ENCODE results near the gene ARRDC2. TPM values are rescaled to one million over a fixed set of nuclear protein-coding genes. Genes with fewer than 3 reads are reported as not detected.
"Not testable (repeated sequence)": the region's sequence is repeated elsewhere in the genome, so short reads cannot be mapped to it uniquely, and the experiment has no call there.

The ARRDC2 gene
- total RNA-seq, 4 donors from 2014 or later: 31.9 to 64.6 (median 47.5) TPM

GRCh38 chr19:17977488-17977887 lies 30.5 kb upstream of the ARRDC2 start:
- Histone ChIP-seq H3K27me3 (peaks cover 12% of the 10 kb centered on the region), H3K4me3 (no peak overlapping the region), H3K4me1 (no peaks in the 10 kb centered on the region), H3K9me3 (no peaks in the 10 kb centered on the region), H3K27ac (no peak overlapping the region), H3K36me3 (no peaks in the 10 kb centered on the region)
- ATAC-seq: no peak
- no peak for TF ChIP-seq EP300 (IDR thresholded peaks at IDR 0.05)
- TF ChIP-seq, protein P1, sequence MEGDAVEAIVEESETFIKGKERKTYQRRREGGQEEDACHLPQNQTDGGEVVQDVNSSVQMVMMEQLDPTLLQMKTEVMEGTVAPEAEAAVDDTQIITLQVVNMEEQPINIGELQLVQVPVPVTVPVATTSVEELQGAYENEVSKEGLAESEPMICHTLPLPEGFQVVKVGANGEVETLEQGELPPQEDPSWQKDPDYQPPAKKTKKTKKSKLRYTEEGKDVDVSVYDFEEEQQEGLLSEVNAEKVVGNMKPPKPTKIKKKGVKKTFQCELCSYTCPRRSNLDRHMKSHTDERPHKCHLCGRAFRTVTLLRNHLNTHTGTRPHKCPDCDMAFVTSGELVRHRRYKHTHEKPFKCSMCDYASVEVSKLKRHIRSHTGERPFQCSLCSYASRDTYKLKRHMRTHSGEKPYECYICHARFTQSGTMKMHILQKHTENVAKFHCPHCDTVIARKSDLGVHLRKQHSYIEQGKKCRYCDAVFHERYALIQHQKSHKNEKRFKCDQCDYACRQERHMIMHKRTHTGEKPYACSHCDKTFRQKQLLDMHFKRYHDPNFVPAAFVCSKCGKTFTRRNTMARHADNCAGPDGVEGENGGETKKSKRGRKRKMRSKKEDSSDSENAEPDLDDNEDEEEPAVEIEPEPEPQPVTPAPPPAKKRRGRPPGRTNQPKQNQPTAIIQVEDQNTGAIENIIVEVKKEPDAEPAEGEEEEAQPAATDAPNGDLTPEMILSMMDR (IDR thresholded peaks at IDR 0.05): no peak
- TF ChIP-seq POLR2AphosphoS5 (IDR thresholded peaks at IDR 0.05): no peak
- no peak for TF ChIP-seq POLR2A (IDR thresholded peaks at IDR 0.05)
- 68% methylated on average over 7 of the region's 7 CpGs; no CpG with 5 or more reads in 1 of the 2 donors for WGBS, 2 donors (ENCODE audit: low coverage in 1 of 2)

GRCh38 chr19:17981611-17982010 lies 26.4 kb upstream of the ARRDC2 start:
- Histone ChIP-seq H3K9me3 (no peaks in the 10 kb centered on the region), H3K4me1 (no peaks in the 10 kb centered on the region), H3K36me3 (no peaks in the 10 kb centered on the region), H3K27me3 (peaks cover 39% of the 10 kb centered on the region), H3K27ac (no peak overlapping the region), H3K4me3 (no peak overlapping the region)
- ATAC-seq: no peak
- TF ChIP-seq POLR2AphosphoS5 (IDR thresholded peaks at IDR 0.05): no peak
- no peak for TF ChIP-seq POLR2A (IDR thresholded peaks at IDR 0.05)
- TF ChIP-seq, protein P1 (IDR thresholded peaks at IDR 0.05): no peak
- no peak for TF ChIP-seq EP300 (IDR thresholded peaks at IDR 0.05)
- 87% methylated on average over 16 of the region's 38 CpGs; no CpG with 5 or more reads in 1 of the 2 donors for WGBS, 2 donors (ENCODE audit: low coverage in 1 of 2)

DNA sequence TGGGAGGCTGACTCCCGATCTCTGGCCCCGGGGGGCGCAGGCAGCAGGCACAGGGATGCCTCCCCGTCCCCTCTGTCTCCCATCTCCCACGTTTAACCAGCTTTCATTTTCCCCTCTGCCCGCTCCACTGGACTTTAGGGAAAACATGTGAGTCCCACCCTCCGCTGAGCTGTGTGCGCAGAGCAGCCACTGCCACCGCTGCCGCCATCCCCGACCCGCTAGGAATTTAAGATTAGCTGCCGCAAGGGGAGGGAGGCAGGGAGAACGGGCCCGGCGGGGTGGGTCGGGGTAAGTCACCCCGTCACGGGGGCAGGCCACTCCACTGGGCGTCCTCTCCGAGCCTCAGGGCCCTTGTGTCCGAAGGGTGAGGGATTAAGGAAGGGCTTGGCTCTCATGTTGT lies 25.5 kb upstream of the ARRDC2 start:
- peaks cover 39% of the 10 kb centered on the region for H3K27me3 ChIP-seq
- TF ChIP-seq POLR2AphosphoS5 (IDR thresholded peaks at IDR 0.05) (no peak), EP300 (IDR thresholded peaks at IDR 0.05) (no peak), POLR2A (IDR thresholded peaks at IDR 0.05) (no peak)
- TF ChIP-seq, protein P1 (IDR thresholded peaks at IDR 0.05): no peak
- no peaks in the 10 kb centered on the region for H3K9me3 ChIP-seq
- no peak overlapping the region for H3K4me3 ChIP-seq
- no peaks in the 10 kb centered on the region for H3K36me3 ChIP-seq
- no peak for ATAC-seq
- whole genome bisulfite sequencing, 2 donors (ENCODE audit: low coverage in 1 of 2): 65 to 100% methylated on average over 2 to 3 of the region's 22 CpGs
- no peaks in the 10 kb centered on the region for H3K4me1 ChIP-seq
- H3K27ac ChIP-seq: no peak overlapping the region

DNA sequence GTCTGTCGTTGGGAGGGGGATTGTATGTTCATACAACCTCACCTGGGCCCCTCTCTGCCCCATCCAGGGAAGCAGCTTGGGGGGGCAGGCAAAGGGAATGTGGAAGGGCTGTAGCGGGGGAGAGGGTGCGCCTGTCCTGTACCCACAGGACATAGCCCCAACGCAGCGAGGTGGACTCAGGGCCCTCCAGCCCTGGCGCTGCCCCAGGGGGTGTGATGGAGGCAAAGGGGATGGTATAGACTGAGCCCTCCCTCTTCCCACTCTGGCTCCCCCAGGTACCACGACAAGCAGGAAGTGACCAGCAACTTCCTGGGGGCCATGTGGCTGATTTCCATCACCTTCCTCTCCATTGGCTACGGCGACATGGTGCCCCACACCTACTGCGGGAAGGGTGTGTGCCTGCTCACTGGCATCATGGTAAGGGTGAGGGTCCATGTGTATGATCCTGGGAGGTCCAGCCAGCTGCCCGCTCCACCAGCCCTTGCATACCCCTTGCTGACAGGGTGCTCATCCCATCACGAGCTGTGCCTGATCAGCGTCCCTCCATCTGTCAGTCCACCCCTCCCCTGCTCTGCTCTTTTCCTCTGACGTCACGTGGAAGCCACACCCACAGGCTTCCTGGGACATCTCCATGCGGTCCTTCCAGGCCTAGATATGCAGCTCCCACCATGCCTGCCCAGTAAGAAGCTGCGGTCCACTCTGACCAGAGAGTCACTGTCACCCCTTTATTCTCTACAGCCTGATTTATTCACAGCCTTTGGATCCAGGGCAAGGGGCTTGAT lies 22.7 kb upstream of the ARRDC2 start:
- TF ChIP-seq POLR2A (IDR thresholded peaks at IDR 0.05): no peak
- TF ChIP-seq, protein P1 (IDR thresholded peaks at IDR 0.05): no peak
- TF ChIP-seq EP300 (IDR thresholded peaks at IDR 0.05): no peak
- no peak for TF ChIP-seq POLR2AphosphoS5 (IDR thresholded peaks at IDR 0.05)
- WGBS, 2 donors (ENCODE audit: low coverage in 1 of 2): 55 to 84% methylated on average over 5 to 6 of the region's 17 CpGs
- H3K27me3 ChIP-seq: peaks cover 36% of the 10 kb centered on the region
- ATAC-seq: no peak
- no peak overlapping the region for H3K27ac ChIP-seq
- no peaks in the 10 kb centered on the region for H3K4me1 ChIP-seq
- no peak overlapping the region for H3K4me3 ChIP-seq
- H3K9me3 ChIP-seq: no peaks in the 10 kb centered on the region
- no peaks in the 10 kb centered on the region for H3K36me3 ChIP-seq

- not testable (repeated sequence) for H3K27ac ChIP-seq, H3K4me3 ChIP-seq, H3K36me3 ChIP-seq, H3K9me3 ChIP-seq, ATAC-seq, H3K4me1 ChIP-seq
- H3K27me3 ChIP-seq: peaks cover 36% of the 10 kb centered on the region
- 81 to 82% methylated on average over 8 of the region's 8 CpGs for WGBS, 2 donors (ENCODE audit: low coverage in 1 of 2)
Observed at GRCh38 chr19:17986569-17986968, 21.4 kb upstream of the ARRDC2 start.

Measured in gastroesophageal sphincter (tissue), 4 donors.